ENCODE measurements around the gene FOSL1. TPM values are rescaled to one million over a fixed set of nuclear protein-coding genes. Genes with fewer than 3 reads are reported as not detected.

The FOSL1 gene
- total RNA-seq, 1 experiment from 2014 or later = 186 TPM

GRCh38 chr11:65895482-65895981 lies 4.7 kb downstream of the FOSL1 start:
- TF ChIP-seq CTCF (IDR thresholded peaks at IDR 0.05) (no peak), POLR2AphosphoS5 (IDR thresholded peaks at IDR 0.05; ENCODE audit: low read depth, low read length) (no peak; the same call in none of the 2 replicates), REST (IDR thresholded peaks at IDR 0.05; ENCODE audit: insufficient read depth in 1 of 2, low read depth in 2 of 2, low read length in 1 of 2) (no peak), SIN3A (IDR thresholded peaks at IDR 0.05; ENCODE audit: borderline replicate concordance, insufficient read depth, low read depth, low read length) (no peak), TCF7L2 (IDR thresholded peaks at IDR 0.05; ENCODE audit: low read depth, low read length) (no peak)
- POLR2A ChIA-PET = interaction anchor here (0.6 to 4.4 kb wide), 5 partner anchors 16 to 379 kb away, joined by 3 to 37 read pairs (median 6); no protein-coding TSS in a partner anchor

GRCh38 chr11:65894034-65894591 lies 6.1 kb downstream of the FOSL1 start:
- DNase-seq (ENCODE audit: low read depth, low spot score) (no peak), ATAC-seq (no peak)
- in situ Hi-C loops (cut with HindIII; ENCODE audit: low pct_unique_long_range_greater_than_20kb, low sequenced_read_pairs) (no loop called here), intact Hi-C loops (cut with micrococcal nuclease; ENCODE audit: unreplicated experiment) (no loop called here)
- CTCF ChIA-PET = no interaction called here
- peak overlapping the region; percentile 87 for H3K27ac ChIP-seq (ENCODE audit: low read length)
- H3K36me3 ChIP-seq (ENCODE audit: control insufficient read depth, insufficient read depth, low read length) = no peaks in the 10 kb centered on the region; the same call in 1 of the 2 replicates
- H3K4me3 ChIP-seq (ENCODE audit: low read depth in 2 of 2, low read length in 2 of 2) = peak overlapping the region in 1 of 2 experiments; percentile 17; a peak in 2 of 4 replicates
- BruUV-seq (replicated peaks) = no TSS peak
- peak; percentile 80 for TF ChIP-seq POLR2AphosphoS5 (IDR thresholded peaks at IDR 0.05; ENCODE audit: low read depth, low read length)
- TF ChIP-seq SIN3A (IDR thresholded peaks at IDR 0.05; ENCODE audit: borderline replicate concordance, insufficient read depth, low read depth, low read length) = no peak
- TF ChIP-seq REST (IDR thresholded peaks at IDR 0.05; ENCODE audit: insufficient read depth in 1 of 2, low read depth in 2 of 2, low read length in 1 of 2) = 0 out of 4 replicates have a peak, but pooled peaks of 1 of the 2 experiments have one; percentile 21
- TF ChIP-seq TCF7L2 (IDR thresholded peaks at IDR 0.05; ENCODE audit: low read depth, low read length) = 0 out of 2 replicates have a peak, but pooled peaks have one; percentile 32
- no peak; the same call in 1 of the 2 replicates for TF ChIP-seq CTCF (IDR thresholded peaks at IDR 0.05)
- H3K27me3 ChIP-seq (ENCODE audit: control insufficient read depth, insufficient read depth, low read length) = no peaks in the 10 kb centered on the region
- POLR2A ChIA-PET = interaction anchor here (0.5 to 1.1 kb wide), 5 partner anchors 18 to 226 kb away, joined by 3 to 12 read pairs (median 4); no protein-coding TSS in a partner anchor
- H3K4me1 ChIP-seq (ENCODE audit: control insufficient read depth, insufficient read depth, low read length) = peaks cover 63% of the 10 kb centered on the region
- H3K9me3 ChIP-seq (ENCODE audit: control insufficient read depth, insufficient read depth, low read depth, low read length) = no peaks in the 10 kb centered on the region

More at GRCh38 chr11:65895482-65895981, 4.7 kb downstream of the FOSL1 start:
- peaks cover 54% of the 10 kb centered on the region for H3K4me1 ChIP-seq (ENCODE audit: control insufficient read depth, insufficient read depth, low read length)
- BruUV-seq (replicated peaks) = no TSS peak
- peak overlapping the region; percentile 87 for H3K27ac ChIP-seq (ENCODE audit: low read length)
- no peaks in the 10 kb centered on the region for H3K9me3 ChIP-seq (ENCODE audit: control insufficient read depth, insufficient read depth, low read depth, low read length)
- in situ Hi-C loops (cut with HindIII; ENCODE audit: low pct_unique_long_range_greater_than_20kb, low sequenced_read_pairs) (no loop called here), intact Hi-C loops (cut with micrococcal nuclease; ENCODE audit: unreplicated experiment) (no loop called here)
- ATAC-seq (no peak), DNase-seq (ENCODE audit: low read depth, low spot score) (no peak)
- CTCF ChIA-PET = interaction anchor here (0.6 kb wide), 1 partner anchor 219 kb away, joined by 4 read pairs; no protein-coding TSS in a partner anchor
- H3K36me3 ChIP-seq (ENCODE audit: control insufficient read depth, insufficient read depth, low read length) = no peaks in the 10 kb centered on the region; the same call in 1 of the 2 replicates
- no peaks in the 10 kb centered on the region for H3K27me3 ChIP-seq (ENCODE audit: control insufficient read depth, insufficient read depth, low read length)
- peak overlapping the region; percentile 82 to 89; a peak in 3 of 4 replicates for H3K4me3 ChIP-seq (ENCODE audit: low read depth in 2 of 2, low read length in 2 of 2)
